Posterior vena cava (tissue), 2 donors: ENCODE measurements around the gene PLEKHM2. TPM values are rescaled to one million over a fixed set of nuclear protein-coding genes. Genes with fewer than 3 reads are reported as not detected.

ENCODE experiments used
- DNase-seq: peaks from one replicate; pipeline ENCODE4 v3.0.0-alpha.2; 2020; ENCODE audit warnings: low spot score
- intact Hi-C, 2 donors: fragments of 100-400 bp; cut with DNase I; formaldehyde crosslinking; loops; one replicate each; pipeline versions ENCODE4 v1.14.1 to v1.14.2; 2022 to 2023
- total RNA-seq, 2 donors: library from RNA; stranded (reverse); fragmentation: NEBNext Ultra II Directional; extraction: Animal tissue kit (Norgen Biotek cat#: 25700); gene quantifications; one replicate each; pipeline ENCODE4 v1.2.1, GENCODE V29; 2021
- donor health status: DM: yes; HTN: yes; CAD: no.
- donor health status: DM: yes; HTN: yes; CAD: no.

Gene PLEKHM2
- total RNA-seq, 2 donors from 2014 or later: 62.6 to 75.9 TPM

DNA sequence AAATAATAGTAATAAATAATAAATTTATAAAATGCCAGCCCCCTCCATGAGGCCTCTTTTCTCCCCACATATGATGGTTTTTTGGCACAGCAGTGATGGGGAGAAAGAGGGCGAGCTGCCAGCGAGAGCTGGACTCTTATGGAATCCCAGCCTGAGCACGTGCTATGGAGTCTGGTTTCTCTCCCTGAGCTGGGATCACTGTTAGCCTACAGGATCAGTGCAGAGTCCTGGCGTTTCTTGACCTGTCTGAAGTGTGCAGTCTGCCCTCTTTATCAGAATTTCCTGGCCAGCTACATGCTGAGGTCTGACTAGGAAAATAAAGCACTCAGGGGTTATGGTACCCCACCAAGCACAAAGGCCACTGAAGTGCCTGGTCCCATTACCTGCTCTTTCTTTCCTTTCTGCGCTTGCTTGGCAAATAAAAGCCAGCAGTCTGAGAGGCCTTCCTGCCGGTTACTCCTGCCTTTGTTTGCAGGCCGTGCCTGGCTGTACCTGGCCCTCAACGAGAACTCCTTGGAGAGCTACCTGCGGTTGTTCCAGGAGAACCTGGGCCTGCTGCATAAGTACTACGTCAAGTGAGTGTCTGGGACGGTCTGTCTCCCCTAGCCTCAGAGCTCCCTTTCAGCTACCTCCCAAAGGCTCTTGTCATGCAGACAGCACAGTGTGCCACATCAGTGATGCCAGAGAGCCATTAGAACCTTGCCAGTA, 33.5 kb downstream of the PLEKHM2 start:
- DNase-seq: no peak
- intact Hi-C loops: no loop called here

DNA sequence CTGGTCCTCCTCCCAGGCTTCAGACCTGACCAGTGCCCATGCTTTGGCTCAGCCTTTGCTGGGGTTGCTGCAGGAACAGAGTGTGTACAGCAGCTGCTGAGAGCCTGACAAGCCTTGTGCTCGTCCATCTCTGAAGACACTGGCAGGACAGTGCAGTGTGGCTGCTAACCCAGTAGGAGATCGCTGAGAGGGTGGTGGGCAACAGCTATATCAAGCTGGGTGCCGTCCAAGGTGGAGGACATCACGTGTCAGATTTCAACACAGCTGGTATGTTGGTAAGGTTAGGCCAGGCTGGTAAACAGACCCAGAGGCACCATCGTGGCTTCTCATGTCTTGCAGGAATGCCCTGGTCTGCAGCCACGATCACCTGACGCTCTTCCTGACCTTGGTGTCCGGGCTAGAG, 34.1 kb downstream of the PLEKHM2 start:
- intact Hi-C loops: no loop called here
- no peak for DNase-seq

DNA sequence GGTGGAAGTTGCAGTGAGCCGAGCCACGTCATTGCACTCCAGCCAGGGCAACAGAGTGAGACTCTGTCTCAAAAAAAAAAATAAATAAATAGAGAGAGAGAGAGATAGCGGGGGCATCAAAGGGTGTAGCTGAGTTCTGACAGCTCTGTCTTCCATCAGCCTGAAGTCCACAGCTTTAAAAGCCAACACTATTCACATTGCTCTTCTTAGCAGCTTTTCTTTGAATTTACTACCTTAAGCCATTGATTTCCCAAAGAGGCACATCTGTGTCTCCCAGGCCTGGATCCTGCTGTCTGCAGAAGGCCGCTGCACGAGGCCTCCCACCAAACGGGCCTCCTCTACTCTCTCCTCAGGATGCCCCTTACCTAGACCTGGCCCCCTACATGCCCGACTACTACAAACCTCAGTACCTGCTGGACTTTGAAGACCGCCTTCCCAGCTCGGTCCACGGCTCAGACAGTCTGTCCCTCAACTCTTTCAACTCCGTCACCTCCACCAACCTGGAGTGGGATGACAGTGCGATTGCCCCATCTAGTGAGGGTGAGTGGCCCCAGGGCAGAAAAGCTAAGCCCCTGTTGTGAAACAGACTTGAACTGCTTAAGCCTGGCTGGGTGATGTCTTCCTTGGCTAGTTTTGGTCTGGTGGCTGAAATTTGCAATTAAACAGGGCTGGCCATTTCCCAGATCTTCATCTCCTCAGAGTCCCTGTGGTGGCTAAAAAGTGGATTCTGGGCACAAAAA, 35.4 kb downstream of the PLEKHM2 start:
- intact Hi-C loops: no loop called here
- DNase-seq: no peak

DNA sequence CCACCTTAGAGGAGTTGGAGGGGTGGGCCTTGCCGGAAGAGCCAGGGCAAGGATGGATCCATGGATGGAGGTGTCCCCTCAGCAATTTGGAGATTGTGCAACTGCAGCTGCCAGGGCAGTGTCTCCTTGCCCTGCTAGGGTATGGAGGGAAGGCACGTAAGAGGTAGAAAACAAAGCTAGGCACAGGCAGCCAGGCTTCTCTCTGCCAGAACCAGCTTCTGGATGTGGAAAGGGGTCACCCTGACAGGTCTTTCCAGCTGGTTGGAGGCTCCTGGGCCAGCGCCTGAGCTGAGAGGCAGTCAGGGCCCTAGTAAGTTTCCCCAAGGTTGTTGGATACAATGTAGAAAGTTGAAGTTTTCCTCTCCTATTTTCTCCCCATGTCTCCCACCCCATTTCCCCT, 36.7 kb downstream of the PLEKHM2 start:
- intact Hi-C loops: no loop called here
- no peak for DNase-seq

DNA sequence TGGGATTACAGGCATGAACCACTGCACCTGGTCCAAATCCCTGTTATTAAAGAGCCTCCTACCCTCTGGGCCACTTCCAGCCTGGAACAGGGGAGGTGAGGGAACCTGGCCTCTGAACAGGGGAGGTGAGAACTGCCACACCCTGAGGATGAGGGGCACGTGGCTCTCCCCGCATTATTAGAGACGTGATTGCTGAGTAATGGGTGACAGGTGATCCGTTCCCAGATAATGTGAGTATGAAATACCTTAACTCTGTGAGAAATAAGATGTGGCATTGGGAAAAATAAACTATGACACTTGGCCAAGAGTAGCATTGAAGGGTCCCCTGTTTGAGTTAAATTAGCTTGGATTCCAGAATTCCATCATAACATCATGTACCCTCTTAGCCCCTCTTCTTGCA, 38.3 kb downstream of the PLEKHM2 start:
- intact Hi-C loops: no loop called here

DNA sequence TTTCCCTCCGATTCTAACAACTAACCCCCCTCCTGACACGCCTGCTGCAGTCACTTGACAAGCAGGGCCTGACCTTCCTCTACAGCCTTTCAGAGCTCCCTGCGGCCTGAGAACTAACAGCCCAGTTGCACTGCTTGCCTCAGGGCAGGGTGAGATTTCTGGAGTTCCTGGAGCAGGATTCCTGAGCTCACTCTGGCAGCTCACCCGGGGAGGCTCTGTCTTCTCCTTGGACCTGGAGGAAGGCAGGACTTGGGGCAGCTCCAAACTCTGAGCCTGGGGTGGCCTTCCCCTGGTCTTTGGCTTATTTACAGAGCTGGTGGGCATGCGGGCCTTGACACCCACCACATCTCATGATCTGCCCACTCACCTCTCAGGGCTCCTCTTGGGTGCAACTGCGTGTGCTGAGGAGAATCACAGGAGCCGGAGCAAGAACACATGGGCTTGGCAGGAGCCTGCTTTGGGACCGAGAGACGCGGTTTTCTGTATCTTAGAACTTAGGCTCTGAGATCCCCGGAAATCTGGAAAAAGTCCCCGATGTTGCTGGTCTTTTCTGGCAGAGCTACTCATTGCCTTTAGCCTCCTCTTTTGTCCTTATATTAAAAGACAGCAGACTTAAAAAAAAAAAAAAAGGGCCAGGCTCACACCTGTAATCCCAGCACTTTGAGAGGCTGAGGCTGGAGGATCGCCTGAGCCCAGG, 38.9 kb downstream of the PLEKHM2 start:
- intact Hi-C loops: no loop called here
- DNase-seq: no peak

More for the DNA sequence above, 38.3 kb downstream of the PLEKHM2 start:
- DNase-seq: no peak

DNA sequence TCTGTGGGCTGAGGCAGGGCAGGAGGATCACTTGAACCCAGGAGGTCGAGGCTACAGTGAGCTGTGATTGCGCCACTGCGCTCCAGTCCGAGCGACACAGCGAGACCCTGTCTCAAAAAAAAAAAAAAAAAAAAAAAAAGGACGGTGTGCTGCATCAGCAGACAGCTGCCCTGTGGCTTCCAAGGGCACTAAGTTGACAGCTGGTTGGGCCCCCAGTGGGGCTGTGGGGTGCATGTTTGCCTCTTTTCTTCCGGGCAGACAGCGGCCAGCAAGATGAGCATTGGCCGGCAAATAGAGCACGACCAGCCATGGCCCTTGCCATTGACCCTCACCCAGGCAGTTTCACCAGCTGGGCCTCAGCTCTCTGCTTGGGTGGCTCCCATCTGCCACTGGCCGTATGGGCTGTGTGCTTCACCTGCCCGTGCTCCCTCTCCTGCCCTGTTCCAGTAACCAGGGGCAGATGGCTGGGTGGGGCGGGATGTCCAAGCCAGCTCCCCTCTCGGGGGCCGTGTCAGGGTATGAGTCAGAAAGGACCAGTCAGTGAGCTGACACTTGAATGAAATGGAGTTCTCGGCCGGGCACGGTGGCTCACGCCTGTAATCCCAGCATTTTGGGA, 39.6 kb downstream of the PLEKHM2 start:
- no peak for DNase-seq
- intact Hi-C loops: no loop called here

DNA sequence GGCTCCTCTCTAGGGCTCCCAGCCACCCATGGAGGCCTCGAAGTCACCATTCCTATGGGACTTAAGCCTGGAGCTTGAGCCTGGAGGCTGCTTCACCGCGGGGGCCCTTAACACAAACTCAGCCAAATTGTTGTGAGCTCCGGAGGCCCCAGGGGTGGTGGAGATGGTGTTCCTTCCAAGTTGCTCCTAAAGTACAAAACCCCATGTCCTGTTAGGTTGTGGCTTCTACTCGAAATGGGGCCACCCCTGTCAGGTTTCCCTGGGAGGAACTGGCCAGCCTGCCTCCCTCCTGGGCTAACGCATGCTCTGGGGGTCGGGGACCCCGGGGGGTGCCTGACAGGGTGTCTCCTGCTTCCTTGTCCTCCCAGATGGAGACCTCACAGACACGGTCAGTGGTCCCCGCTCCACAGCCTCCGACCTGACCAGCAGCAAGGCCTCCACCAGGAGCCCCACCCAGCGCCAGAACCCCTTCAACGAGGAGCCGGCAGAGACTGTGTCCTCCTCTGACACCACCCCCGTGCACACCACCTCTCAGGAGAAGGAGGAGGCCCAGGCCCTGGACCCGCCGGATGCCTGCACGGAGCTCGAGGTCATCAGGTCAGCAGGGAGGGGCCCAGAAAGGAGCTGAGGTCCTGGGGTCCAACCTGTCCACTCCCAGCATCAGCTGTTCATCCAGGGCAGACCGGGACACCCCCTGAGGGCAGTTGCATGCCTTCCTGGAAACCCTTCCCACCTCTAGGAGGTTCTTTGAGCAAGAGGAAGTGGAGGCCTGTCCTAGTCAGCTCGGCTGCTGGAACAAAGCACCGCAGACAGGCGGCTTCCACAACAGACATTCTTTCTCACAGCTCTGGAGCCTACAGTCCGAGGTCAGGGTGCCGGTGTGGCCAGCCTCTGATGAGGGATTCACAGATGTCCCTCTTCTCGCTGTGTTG, 41.1 kb downstream of the PLEKHM2 start:
- DNase-seq: no peak

DNA sequence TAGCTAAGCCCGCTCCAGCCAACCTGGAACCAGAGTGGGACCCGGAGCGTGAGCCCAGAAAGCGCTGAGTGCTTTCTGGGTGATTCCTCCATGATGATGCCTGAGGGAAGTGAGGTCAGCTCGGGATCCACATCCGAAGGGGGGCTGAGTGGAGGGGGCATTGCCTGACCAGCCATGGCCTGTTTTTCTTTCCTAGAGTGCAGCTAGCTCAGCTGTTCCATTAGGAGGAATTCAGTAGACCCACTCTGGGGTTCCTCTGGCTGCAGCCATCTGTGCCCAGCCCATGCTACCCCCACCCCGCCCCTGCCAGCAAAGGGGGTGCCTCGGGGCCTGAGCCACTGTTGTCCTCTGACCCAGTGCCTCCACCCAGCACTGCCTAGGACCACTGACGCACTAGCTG, 42.4 kb downstream of the PLEKHM2 start:
- intact Hi-C loops: no loop called here
- DNase-seq: no peak

More for the DNA sequence above, 41.1 kb downstream of the PLEKHM2 start:
- intact Hi-C loops: no loop called here

DNA sequence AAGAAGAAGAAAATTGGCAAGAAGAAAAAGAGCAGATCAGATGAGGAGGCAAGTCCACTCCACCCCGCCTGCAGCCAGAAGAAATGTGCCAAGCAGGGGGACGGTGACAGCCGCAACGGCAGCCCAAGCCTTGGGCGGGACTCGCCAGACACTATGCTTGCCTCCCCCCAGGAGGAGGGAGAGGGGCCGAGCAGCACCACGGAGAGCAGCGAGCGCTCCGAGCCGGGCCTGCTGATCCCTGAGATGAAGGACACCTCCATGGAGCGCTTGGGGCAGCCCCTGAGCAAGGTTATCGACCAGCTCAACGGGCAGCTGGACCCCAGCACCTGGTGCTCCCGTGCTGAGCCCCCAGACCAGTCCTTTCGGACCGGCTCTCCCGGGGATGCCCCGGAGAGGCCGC, 42.9 kb downstream of the PLEKHM2 start:
- no peak for DNase-seq

DNA sequence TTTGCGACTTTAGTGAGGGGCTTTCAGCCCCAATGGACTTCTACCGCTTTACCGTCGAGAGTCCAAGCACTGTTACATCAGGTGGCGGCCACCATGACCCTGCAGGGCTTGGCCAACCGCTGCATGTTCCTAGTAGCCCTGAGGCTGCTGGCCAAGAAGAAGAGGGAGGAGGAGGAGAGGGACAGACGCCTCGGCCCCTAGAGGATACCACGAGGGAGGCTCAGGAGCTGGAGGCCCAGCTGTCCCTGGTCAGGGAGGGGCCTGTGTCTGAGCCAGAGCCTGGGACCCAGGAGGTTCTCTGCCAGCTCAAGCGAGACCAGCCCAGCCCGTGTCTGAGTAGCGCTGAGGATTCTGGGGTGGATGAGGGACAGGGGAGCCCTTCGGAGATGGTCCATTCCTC, 43.3 kb downstream of the PLEKHM2 start:
- DNase-seq: no peak
- intact Hi-C loops: no loop called here

More for the DNA sequence above, 42.9 kb downstream of the PLEKHM2 start:
- intact Hi-C loops: no loop called here

DNA sequence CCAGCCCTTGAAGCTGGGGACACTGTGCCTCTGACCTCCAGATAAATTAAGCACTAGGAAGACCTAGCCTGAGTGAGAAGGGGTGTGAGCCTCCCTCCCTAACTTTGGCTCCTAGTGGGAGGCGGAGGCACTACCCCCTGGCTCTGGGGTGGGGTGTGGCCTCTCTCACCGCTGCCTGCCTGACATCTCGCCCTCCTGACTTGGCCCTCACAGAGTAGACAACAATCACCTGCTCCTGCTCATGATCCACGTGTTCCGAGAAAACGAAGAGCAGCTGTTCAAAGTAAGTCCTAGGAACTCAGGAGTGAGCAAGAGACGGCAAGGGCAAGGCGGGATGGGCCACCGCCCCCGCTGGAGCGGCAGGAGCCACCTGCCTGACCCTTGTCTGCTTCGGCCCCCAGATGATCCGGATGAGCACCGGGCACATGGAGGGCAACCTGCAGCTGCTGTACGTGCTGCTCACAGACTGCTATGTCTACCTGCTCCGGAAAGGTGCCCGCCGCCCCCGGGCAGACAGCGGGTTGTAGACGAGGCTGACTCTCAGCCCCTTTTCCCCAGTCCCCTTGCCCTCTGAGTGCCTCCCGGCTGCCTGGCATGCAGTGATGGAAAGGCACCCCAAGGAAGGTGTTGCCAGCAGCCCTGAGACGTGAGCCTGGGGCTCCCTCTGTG, 43.9 kb downstream of the PLEKHM2 start:
- no peak for DNase-seq
- intact Hi-C loops: no loop called here

DNA sequence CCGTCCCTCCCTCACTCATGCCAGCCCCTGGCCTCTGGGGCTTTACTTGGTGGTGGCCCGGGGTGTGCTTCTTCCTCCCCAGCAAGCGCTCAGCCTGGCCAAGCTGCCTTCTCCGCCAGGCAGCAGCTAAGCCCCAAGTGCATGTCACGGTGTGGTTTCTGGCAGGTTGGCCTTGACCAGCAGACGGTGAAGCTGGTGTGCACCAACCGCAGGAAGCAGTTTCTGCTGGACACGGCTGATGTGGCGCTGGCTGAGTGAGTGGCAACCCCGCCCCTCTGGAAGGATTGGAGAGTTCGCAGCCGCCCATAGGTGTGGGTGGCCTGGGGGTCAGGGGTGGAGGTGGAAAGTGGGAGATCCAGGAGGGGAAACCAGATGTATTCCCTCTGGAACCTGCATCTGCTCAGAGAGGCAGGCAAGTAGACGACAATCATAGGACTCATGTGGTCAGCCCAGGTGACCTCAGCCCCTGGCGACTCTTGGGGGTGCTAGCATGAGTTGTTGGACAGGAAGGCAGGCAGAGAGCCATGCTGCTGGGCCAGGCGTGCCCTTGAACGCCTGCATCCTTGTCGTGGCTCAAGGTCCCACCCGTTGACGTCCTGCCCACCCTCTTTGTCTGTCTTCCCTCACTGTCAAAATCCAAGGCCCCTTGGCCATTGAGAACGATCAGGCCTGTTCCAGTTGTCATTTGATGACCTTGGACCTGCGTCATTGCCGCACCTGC, 45.0 kb downstream of the PLEKHM2 start:
- intact Hi-C loops: no loop called here

DNA sequence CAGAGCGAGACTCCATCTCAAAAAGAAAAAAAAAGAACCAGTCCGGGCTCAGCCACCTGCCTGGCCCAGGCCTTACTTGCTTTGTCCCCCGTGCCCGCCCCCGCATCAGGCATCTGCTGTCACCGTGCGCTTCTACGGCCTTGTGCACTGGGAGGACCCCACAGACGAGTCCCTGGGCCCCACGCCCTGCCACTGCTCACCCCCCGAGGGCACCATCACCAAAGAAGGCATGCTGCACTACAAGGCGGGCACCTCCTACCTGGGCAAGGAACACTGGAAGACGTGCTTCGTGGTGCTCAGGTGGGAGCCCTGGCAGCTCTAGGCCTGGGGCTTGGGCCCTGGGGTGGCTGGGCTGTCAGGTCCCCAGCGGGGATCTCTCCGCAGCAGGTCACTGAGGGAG, 46.3 kb downstream of the PLEKHM2 start:
- DNase-seq: no peak
- intact Hi-C loops: loop anchor here in 1 of 2 donors (10.0 kb wide), 1 partner anchor 136 kb away; no protein-coding TSS in a partner anchor

More for the DNA sequence above, 45.0 kb downstream of the PLEKHM2 start:
- no peak for DNase-seq

DNA sequence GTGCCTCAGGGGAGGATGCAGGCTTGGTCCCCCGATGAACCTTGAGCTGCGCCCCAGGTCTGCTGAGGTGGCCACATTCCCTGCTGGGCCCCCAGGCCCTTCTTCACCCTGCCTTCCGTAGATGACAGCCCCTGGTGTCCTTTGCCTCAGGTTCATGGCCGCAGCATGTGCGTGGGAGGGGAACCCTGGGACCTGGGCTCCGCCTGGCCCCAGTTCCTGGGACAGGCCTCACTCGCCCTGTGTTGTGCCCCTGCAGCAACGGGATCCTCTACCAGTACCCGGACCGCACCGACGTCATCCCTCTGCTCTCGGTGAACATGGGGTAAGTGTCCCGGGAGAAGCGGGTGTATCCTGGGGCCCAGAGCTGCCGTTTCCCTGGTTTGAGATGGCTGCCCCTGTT, 46.8 kb downstream of the PLEKHM2 start:
- intact Hi-C loops: loop anchor here in 1 of 2 donors (10.0 kb wide), 1 partner anchor 136 kb away; no protein-coding TSS in a partner anchor
- no peak for DNase-seq

DNA sequence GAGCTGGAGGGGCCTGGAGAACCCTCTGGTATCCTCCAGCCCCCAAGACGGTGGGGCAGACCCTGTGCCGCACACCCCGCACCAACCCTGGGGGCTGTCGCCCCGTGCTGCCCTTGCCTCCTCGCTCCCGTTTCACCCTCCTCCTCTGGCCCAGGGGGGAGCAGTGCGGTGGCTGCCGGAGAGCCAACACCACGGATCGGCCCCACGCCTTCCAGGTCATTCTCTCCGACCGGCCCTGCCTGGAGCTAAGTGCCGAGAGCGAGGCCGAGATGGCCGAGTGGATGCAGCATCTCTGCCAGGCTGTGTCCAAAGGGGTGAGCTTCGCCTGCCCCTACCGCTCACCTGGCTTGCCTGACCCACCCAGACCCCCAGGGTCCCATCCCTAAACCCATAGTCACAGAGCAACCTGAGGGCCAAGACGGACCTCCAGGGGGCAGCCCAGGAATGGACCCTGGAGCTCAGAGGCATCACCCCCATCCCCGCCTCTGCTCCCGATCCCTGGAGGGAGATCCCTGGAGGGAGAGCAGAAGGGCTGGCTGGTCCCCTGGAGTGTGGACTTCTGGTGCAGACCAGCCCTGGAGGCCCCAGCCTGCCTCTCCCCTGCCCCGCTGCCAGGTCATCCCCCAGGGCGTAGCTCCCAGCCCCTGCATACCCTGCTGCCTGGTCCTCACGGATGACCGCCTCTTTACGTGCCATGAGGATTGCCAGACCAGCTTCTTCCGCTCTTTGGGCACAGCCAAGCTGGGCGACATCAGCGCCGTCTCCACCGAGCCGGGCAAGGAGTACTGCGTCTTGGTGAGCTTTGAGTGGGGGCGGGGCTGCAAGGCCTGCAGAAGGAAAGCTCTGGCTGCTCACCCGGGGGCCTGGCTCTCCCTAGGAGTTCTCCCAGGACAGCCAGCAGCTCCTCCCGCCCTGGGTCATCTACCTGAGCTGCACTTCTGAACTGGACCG, 47.9 kb downstream of the PLEKHM2 start:
- intact Hi-C loops: loop anchor here in 1 of 2 donors (10.0 kb wide), 1 partner anchor 137 kb away; no protein-coding TSS in a partner anchor

More for the DNA sequence above, 47.9 kb downstream of the PLEKHM2 start:
- DNase-seq: no peak
